MCF 10A (cell line): ENCODE data around the gene HTR5A. TPM values are rescaled to one million over a fixed set of nuclear protein-coding genes. Genes with fewer than 3 reads are reported as not detected.
A peak's percentile ranks its signal among the peaks of the same experiment; 100 is the strongest.

Experiments
- BruUV-seq: library from RNA; stranded (reverse); fragments of 400-500 nt; replicated peaks from 2 replicates; lab custom pipeline; 2021; lab: Mats Ljungman, UMichigan
- CTCF ChIA-PET: fragments of 300-600 bp; sonication (Branson Sonifier 250); formaldehyde crosslinking; extraction: SDS; loops from one replicate; lab custom pipeline; 2021; ENCODE audit warnings: antibody characterized with exemption, inconsistent platforms; lab: Yijun Ruan, JAX
- POLR2A ChIA-PET: fragments of 300-600, 350-650 bp; sonication (Branson Sonifier 250); formaldehyde crosslinking; extraction: SDS; loops from one replicate; lab custom pipeline; 2020; ENCODE audit warnings: antibody characterized with exemption, inconsistent platforms; lab: Yijun Ruan, JAX
- DNase-seq: peaks from one replicate; pipeline ENCODE4 v3.0.0-alpha.2; 2018; ENCODE audit not compliant: unreplicated experiment
- H3K27ac Mint-ChIP-seq: one replicate; pipeline ENCODE4 v1.8.0; 2022; ENCODE audit warnings: mild to moderate bottlenecking, low read depth, mixed read lengths; ENCODE audit not compliant: unreplicated experiment
- H3K27me3 Mint-ChIP-seq: one replicate; pipeline ENCODE4 v1.8.0; 2022; ENCODE audit warnings: mixed read lengths; ENCODE audit not compliant: insufficient read depth, unreplicated experiment
- H3K36me3 Mint-ChIP-seq: one replicate; pipeline ENCODE4 v1.8.0; 2022; ENCODE audit warnings: mild to moderate bottlenecking, moderate library complexity, mixed read lengths; ENCODE audit not compliant: insufficient read depth, unreplicated experiment
- H3K4me1 Mint-ChIP-seq: one replicate; pipeline ENCODE4 v1.8.0; 2022; ENCODE audit warnings: mixed read lengths; ENCODE audit not compliant: insufficient read depth, unreplicated experiment
- H3K4me3 Mint-ChIP-seq: one replicate; pipeline ENCODE4 v1.8.0; 2022; ENCODE audit warnings: mild to moderate bottlenecking, moderate library complexity, mixed read lengths; ENCODE audit not compliant: unreplicated experiment
- H3K9me3 Mint-ChIP-seq: one replicate; pipeline ENCODE4 v1.8.0; 2022; ENCODE audit warnings: mixed read lengths; ENCODE audit not compliant: unreplicated experiment
- CTCF ChIP-seq: fragments of 200-600 bp; IDR thresholded peaks from one replicate; pipeline ENCODE4 v1.8.0; 2022; ENCODE audit warnings: antibody characterized with exemption, mild to moderate bottlenecking; ENCODE audit not compliant: unreplicated experiment
- intact Hi-C: fragments of 100-400 bp; cut with micrococcal nuclease; formaldehyde crosslinking; loops from 2 replicates; pipeline ENCODE4 v1.14.1; 2022
- total RNA-seq: library from RNA; stranded (reverse); gene quantifications from 2 replicates; pipeline ENCODE4 v1.2.3, GENCODE V29; 2022

Gene HTR5A
- total RNA-seq, 1 experiment from 2014 or later, result not detected

DNA sequence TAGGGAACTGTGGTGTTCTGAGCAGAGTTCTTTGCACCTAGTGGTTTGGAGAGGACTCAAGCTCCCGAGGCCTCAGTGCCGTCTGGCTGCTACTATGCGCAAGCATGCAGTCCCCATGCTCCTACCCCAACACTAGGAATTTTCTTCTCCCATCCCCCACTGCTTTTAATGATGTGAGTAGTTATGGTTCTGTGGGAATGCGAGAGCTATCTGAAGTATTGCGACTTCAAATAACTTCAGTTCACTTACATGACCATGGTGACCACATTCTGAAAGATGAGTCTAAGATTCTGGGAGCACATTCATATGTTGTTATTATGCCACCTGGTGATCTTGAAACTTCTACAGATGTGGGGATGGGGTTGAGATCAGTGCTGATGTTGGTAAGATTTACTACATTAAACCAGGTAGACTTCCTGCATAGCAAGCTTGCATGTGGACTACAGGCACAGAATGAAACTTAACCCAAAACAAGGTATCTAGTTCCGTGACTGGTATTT is 24.6 kb downstream of the HTR5A start:
- Mint-ChIP-seq H3K4me3 (no peak overlapping the region), H3K27ac (no peak overlapping the region), H3K4me1 (peaks cover 11% of the 10 kb centered on the region), H3K36me3 (no peaks in the 10 kb centered on the region), H3K27me3 (no peaks in the 10 kb centered on the region), H3K9me3 (no peaks in the 10 kb centered on the region)
- no peak for DNase-seq
- intact Hi-C loops, result no loop called here
- ChIA-PET CTCF (interaction anchor here (0.8 to 1.5 kb wide), 2 partner anchors 39 to 167 kb away, joined by 3 to 4 read pairs; no protein-coding TSS in a partner anchor), POLR2A (no interaction called here)
- no peak for TF ChIP-seq CTCF
- no TSS peak for BruUV-seq

DNA sequence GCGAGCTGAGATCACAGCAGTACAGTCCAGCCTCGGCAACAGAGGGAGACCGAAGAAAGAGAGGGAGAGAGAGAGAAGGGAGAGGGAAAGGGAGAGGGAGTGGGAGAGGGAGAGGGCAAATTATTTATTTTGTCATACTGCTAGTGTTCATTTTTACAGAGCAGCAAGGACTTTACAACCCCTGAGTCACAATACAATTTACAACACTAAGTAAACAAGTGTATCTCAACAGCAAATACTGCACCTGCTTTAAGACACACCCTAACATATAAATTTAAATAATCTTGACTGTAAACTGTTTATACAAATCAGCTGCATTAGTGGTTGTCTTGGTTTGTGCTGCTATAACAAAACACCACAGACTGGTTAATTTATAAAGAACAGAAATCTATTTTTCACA is 27.2 kb downstream of the HTR5A start:
- ChIA-PET CTCF (no interaction called here), POLR2A (no interaction called here)
- TF ChIP-seq CTCF, result no peak
- Mint-ChIP-seq H3K4me3 (no peak overlapping the region), H3K27me3 (no peaks in the 10 kb centered on the region), H3K4me1 (no peaks in the 10 kb centered on the region), H3K9me3 (no peaks in the 10 kb centered on the region), H3K36me3 (no peaks in the 10 kb centered on the region), H3K27ac (no peak overlapping the region)
- no peak for DNase-seq
- intact Hi-C loops, result no loop called here
- BruUV-seq, result no TSS peak

DNA sequence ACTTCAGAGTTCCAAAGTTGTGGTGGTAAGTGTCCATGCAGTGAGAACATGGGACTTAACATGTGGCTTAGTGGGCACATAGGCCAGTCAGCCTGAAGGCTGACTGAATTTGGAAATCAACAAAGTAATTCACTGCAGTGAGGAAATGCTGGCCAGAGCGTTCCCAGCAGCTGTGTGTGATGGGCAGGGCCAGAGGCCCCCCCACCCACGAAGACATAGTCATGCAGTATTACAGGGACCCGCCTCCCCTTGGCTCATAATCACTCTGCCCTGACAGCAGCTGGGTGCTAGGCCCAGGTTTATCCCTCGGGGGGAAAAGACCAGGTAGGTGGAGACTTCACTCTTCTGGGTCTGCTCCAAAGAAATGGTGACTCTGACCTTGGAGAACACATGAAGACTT is 33.7 kb downstream of the HTR5A start:
- CTCF ChIA-PET, result no interaction called here
- H3K9me3 Mint-ChIP-seq, result no peaks in the 10 kb centered on the region
- POLR2A ChIA-PET, result no interaction called here
- H3K27me3 Mint-ChIP-seq, result peaks cover 22% of the 10 kb centered on the region
- no peak overlapping the region for H3K4me3 Mint-ChIP-seq
- DNase-seq, result no peak
- H3K4me1 Mint-ChIP-seq, result no peaks in the 10 kb centered on the region
- TF ChIP-seq CTCF, result no peak
- no peaks in the 10 kb centered on the region for H3K36me3 Mint-ChIP-seq
- no peak overlapping the region for H3K27ac Mint-ChIP-seq
- intact Hi-C loops, result no loop called here
- no TSS peak for BruUV-seq

DNA sequence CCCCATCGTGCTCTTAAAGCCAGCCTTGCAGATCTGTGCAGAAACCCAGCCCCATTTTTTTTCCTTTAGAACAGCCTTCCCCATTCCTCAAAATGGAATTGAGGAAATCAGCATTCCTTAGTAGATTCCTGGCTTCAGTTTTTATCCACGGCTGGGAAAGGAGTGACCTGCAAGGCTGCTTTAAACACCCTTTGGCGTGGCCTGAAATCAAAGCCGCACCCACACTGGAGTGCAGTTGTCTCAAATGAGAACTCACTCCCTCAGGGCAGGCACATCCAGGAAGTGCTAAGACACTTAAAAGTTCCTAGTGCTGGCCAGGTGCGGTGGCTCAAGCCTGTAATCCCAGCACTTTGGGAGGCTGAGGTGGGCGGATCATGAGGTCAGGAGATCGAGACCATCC is 34.8 kb downstream of the HTR5A start:
- POLR2A ChIA-PET, result no interaction called here
- no peaks in the 10 kb centered on the region for H3K9me3 Mint-ChIP-seq
- CTCF ChIA-PET, result no interaction called here
- H3K4me1 Mint-ChIP-seq, result no peaks in the 10 kb centered on the region
- intact Hi-C loops, result no loop called here
- DNase-seq, result peak; percentile 8
- H3K27ac Mint-ChIP-seq, result no peak overlapping the region
- no TSS peak for BruUV-seq
- no peaks in the 10 kb centered on the region for H3K36me3 Mint-ChIP-seq
- H3K4me3 Mint-ChIP-seq, result no peak overlapping the region
- no peak for TF ChIP-seq CTCF
- peaks cover 32% of the 10 kb centered on the region for H3K27me3 Mint-ChIP-seq
